Measurements from ENCODE around the gene FBP2.

- no peak for TF ChIP-seq ZSCAN18 (CRISPR knock-in tag; IDR thresholded peaks at IDR 0.05)
- TF ChIP-seq, protein P1, sequence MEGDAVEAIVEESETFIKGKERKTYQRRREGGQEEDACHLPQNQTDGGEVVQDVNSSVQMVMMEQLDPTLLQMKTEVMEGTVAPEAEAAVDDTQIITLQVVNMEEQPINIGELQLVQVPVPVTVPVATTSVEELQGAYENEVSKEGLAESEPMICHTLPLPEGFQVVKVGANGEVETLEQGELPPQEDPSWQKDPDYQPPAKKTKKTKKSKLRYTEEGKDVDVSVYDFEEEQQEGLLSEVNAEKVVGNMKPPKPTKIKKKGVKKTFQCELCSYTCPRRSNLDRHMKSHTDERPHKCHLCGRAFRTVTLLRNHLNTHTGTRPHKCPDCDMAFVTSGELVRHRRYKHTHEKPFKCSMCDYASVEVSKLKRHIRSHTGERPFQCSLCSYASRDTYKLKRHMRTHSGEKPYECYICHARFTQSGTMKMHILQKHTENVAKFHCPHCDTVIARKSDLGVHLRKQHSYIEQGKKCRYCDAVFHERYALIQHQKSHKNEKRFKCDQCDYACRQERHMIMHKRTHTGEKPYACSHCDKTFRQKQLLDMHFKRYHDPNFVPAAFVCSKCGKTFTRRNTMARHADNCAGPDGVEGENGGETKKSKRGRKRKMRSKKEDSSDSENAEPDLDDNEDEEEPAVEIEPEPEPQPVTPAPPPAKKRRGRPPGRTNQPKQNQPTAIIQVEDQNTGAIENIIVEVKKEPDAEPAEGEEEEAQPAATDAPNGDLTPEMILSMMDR (IDR thresholded peaks at IDR 0.05) = no peak
- no peak for TF ChIP-seq ELF4 (CRISPR knock-in tag; IDR thresholded peaks at IDR 0.05; ENCODE audit: low read depth)
- TF ChIP-seq, protein P2, sequence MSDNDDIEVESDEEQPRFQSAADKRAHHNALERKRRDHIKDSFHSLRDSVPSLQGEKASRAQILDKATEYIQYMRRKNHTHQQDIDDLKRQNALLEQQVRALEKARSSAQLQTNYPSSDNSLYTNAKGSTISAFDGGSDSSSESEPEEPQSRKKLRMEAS (CRISPR knock-in tag; IDR thresholded peaks at IDR 0.05) = no peak
- no peak for TF ChIP-seq TEAD4 (CRISPR knock-in tag; IDR thresholded peaks at IDR 0.05)
- no peak for TF ChIP-seq ZNF138 (CRISPR knock-in tag; conservative IDR thresholded peaks at IDR 0.05)
These were observed 11.9 kb downstream of the FBP2 start for GRCh38 chr9:94581728-94582127.

Data from WTC11 (cell line).